ENCODE measurements around the gene COL24A1. TPM values are rescaled to one million over a fixed set of nuclear protein-coding genes. Genes with fewer than 3 reads are reported as not detected.

COL24A1 gene
- polyA plus RNA-seq, 1 donor = 1.6 TPM

- H3K4me1 ChIP-seq (ENCODE audit: control insufficient read depth, insufficient read depth, low read length) = peaks cover 9% of the 10 kb centered on the region
These were observed 2.7 kb downstream of the COL24A1 start for GRCh38 chr1:86153836-86154235.

GRCh38 chr1:86152887-86153286 lies 3.7 kb downstream of the COL24A1 start:
- no peak for DNase-seq
- peaks cover 9% of the 10 kb centered on the region for H3K4me1 ChIP-seq (ENCODE audit: control insufficient read depth, insufficient read depth, low read length)
- H3K4me3 ChIP-seq (ENCODE audit: low read length) = no peak overlapping the region
- H3K9me3 ChIP-seq (ENCODE audit: control insufficient read depth, low read depth, low read length) = peaks cover 6% of the 10 kb centered on the region
- H3K27me3 ChIP-seq (ENCODE audit: control insufficient read depth, insufficient read depth, low read length) = peaks cover 40% of the 10 kb centered on the region
- H3K27ac ChIP-seq (ENCODE audit: low read length) = no peak overlapping the region
- no peaks in the 10 kb centered on the region for H3K36me3 ChIP-seq (ENCODE audit: control insufficient read depth, insufficient read depth, low read length)
- WGBS (ENCODE audit: insufficient coverage, low lambda C conversion rate) = no CpG with 5 or more reads among the region's 1 CpG

More at GRCh38 chr1:86153836-86154235, 2.7 kb downstream of the COL24A1 start:
- H3K4me3 ChIP-seq (ENCODE audit: low read length) = no peak overlapping the region
- H3K36me3 ChIP-seq (ENCODE audit: control insufficient read depth, insufficient read depth, low read length) = no peaks in the 10 kb centered on the region
- peaks cover 6% of the 10 kb centered on the region for H3K9me3 ChIP-seq (ENCODE audit: control insufficient read depth, low read depth, low read length)
- peaks cover 45% of the 10 kb centered on the region for H3K27me3 ChIP-seq (ENCODE audit: control insufficient read depth, insufficient read depth, low read length)
- no peak overlapping the region for H3K27ac ChIP-seq (ENCODE audit: low read length)
- no CpG with 5 or more reads among the region's 6 CpGs for WGBS (ENCODE audit: insufficient coverage, low lambda C conversion rate)
- DNase-seq = no peak

- H3K27me3 ChIP-seq (ENCODE audit: control insufficient read depth, insufficient read depth, low read length) = peaks cover 30% of the 10 kb centered on the region
- H3K27ac ChIP-seq (ENCODE audit: low read length) = no peak overlapping the region
- WGBS (ENCODE audit: insufficient coverage, low lambda C conversion rate) = 80% methylated on average over 1 of the region's 2 CpGs
- no peak overlapping the region for H3K4me3 ChIP-seq (ENCODE audit: low read length)
- peaks cover 7% of the 10 kb centered on the region for H3K4me1 ChIP-seq (ENCODE audit: control insufficient read depth, insufficient read depth, low read length)
- peaks cover 6% of the 10 kb centered on the region for H3K9me3 ChIP-seq (ENCODE audit: control insufficient read depth, low read depth, low read length)
- H3K36me3 ChIP-seq (ENCODE audit: control insufficient read depth, insufficient read depth, low read length) = no peaks in the 10 kb centered on the region
- no peak for DNase-seq
These were observed 5.1 kb downstream of the COL24A1 start for GRCh38 chr1:86151427-86151826.

- no peak overlapping the region for H3K27ac ChIP-seq (ENCODE audit: low read length)
- no peaks in the 10 kb centered on the region for H3K4me1 ChIP-seq (ENCODE audit: control insufficient read depth, insufficient read depth, low read length)
These were observed 6.0 kb downstream of the COL24A1 start for GRCh38 chr1:86150553-86151055.

GRCh38 chr1:86149591-86149990 lies 7.0 kb downstream of the COL24A1 start:
- Histone ChIP-seq H3K27me3 (ENCODE audit: control insufficient read depth, insufficient read depth, low read length) (peaks cover 12% of the 10 kb centered on the region), H3K4me1 (ENCODE audit: control insufficient read depth, insufficient read depth, low read length) (no peaks in the 10 kb centered on the region), H3K4me3 (ENCODE audit: low read length) (no peak overlapping the region), H3K9me3 (ENCODE audit: control insufficient read depth, low read depth, low read length) (no peaks in the 10 kb centered on the region), H3K36me3 (ENCODE audit: control insufficient read depth, insufficient read depth, low read length) (no peaks in the 10 kb centered on the region), H3K27ac (ENCODE audit: low read length) (no peak overlapping the region)
- no peak for DNase-seq
- no CpG with 5 or more reads among the region's 1 CpG for WGBS (ENCODE audit: insufficient coverage, low lambda C conversion rate)

More at GRCh38 chr1:86150553-86151055, 6.0 kb downstream of the COL24A1 start:
- peaks cover 22% of the 10 kb centered on the region for H3K27me3 ChIP-seq (ENCODE audit: control insufficient read depth, insufficient read depth, low read length)
- peaks cover 3% of the 10 kb centered on the region for H3K9me3 ChIP-seq (ENCODE audit: control insufficient read depth, low read depth, low read length)
- DNase-seq = no peak
- H3K4me3 ChIP-seq (ENCODE audit: low read length) = no peak overlapping the region
- H3K36me3 ChIP-seq (ENCODE audit: control insufficient read depth, insufficient read depth, low read length) = no peaks in the 10 kb centered on the region

- peaks cover under 1% of the 10 kb centered on the region for H3K27me3 ChIP-seq (ENCODE audit: control insufficient read depth, insufficient read depth, low read length)
- H3K4me3 ChIP-seq (ENCODE audit: low read length) = no peak overlapping the region
- no peak for DNase-seq
- H3K9me3 ChIP-seq (ENCODE audit: control insufficient read depth, low read depth, low read length) = no peaks in the 10 kb centered on the region
- no peak overlapping the region for H3K27ac ChIP-seq (ENCODE audit: low read length)
- no peaks in the 10 kb centered on the region for H3K4me1 ChIP-seq (ENCODE audit: control insufficient read depth, insufficient read depth, low read length)
- H3K36me3 ChIP-seq (ENCODE audit: control insufficient read depth, insufficient read depth, low read length) = no peaks in the 10 kb centered on the region
- WGBS (ENCODE audit: insufficient coverage, low lambda C conversion rate) = no CpG with 5 or more reads among the region's 2 CpGs
These were observed 8.8 kb downstream of the COL24A1 start for GRCh38 chr1:86147755-86148154.

GRCh38 chr1:86146566-86146965 lies 10.0 kb downstream of the COL24A1 start:
- 83% methylated on average over 1 of the region's 2 CpGs for WGBS (ENCODE audit: insufficient coverage, low lambda C conversion rate)
- Histone ChIP-seq H3K4me3 (ENCODE audit: low read length) (no peak overlapping the region), H3K27ac (ENCODE audit: low read length) (no peak overlapping the region), H3K27me3 (ENCODE audit: control insufficient read depth, insufficient read depth, low read length) (no peaks in the 10 kb centered on the region), H3K36me3 (ENCODE audit: control insufficient read depth, insufficient read depth, low read length) (no peaks in the 10 kb centered on the region), H3K9me3 (ENCODE audit: control insufficient read depth, low read depth, low read length) (no peaks in the 10 kb centered on the region), H3K4me1 (ENCODE audit: control insufficient read depth, insufficient read depth, low read length) (no peaks in the 10 kb centered on the region)
- DNase-seq = no peak

GRCh38 chr1:86140281-86140880 lies 16.2 kb downstream of the COL24A1 start:
- WGBS (ENCODE audit: insufficient coverage, low lambda C conversion rate) = 55% methylated on average over 2 of the region's 3 CpGs
- no peaks in the 10 kb centered on the region for H3K27me3 ChIP-seq (ENCODE audit: control insufficient read depth, insufficient read depth, low read length)
- no peak for DNase-seq
- H3K4me1 ChIP-seq (ENCODE audit: control insufficient read depth, insufficient read depth, low read length) = no peaks in the 10 kb centered on the region
- H3K27ac ChIP-seq (ENCODE audit: low read length) = no peak overlapping the region
- H3K4me3 ChIP-seq (ENCODE audit: low read length) = no peak overlapping the region
- no peaks in the 10 kb centered on the region for H3K9me3 ChIP-seq (ENCODE audit: control insufficient read depth, low read depth, low read length)
- H3K36me3 ChIP-seq (ENCODE audit: control insufficient read depth, insufficient read depth, low read length) = no peaks in the 10 kb centered on the region

GRCh38 chr1:86138746-86139145 lies 17.8 kb downstream of the COL24A1 start:
- no peaks in the 10 kb centered on the region for H3K4me1 ChIP-seq (ENCODE audit: control insufficient read depth, insufficient read depth, low read length)
- DNase-seq = no peak
- H3K36me3 ChIP-seq (ENCODE audit: control insufficient read depth, insufficient read depth, low read length) = no peaks in the 10 kb centered on the region
- no peaks in the 10 kb centered on the region for H3K27me3 ChIP-seq (ENCODE audit: control insufficient read depth, insufficient read depth, low read length)
- H3K27ac ChIP-seq (ENCODE audit: low read length) = no peak overlapping the region
- no peaks in the 10 kb centered on the region for H3K9me3 ChIP-seq (ENCODE audit: control insufficient read depth, low read depth, low read length)
- 44% methylated on average over 3 of the region's 3 CpGs for WGBS (ENCODE audit: insufficient coverage, low lambda C conversion rate)
- no peak overlapping the region for H3K4me3 ChIP-seq (ENCODE audit: low read length)

GRCh38 chr1:86137436-86137835 lies 19.1 kb downstream of the COL24A1 start:
- H3K27ac ChIP-seq (ENCODE audit: low read length) = no peak overlapping the region
- no peaks in the 10 kb centered on the region for H3K9me3 ChIP-seq (ENCODE audit: control insufficient read depth, low read depth, low read length)
- H3K4me3 ChIP-seq (ENCODE audit: low read length) = no peak overlapping the region
- H3K4me1 ChIP-seq (ENCODE audit: control insufficient read depth, insufficient read depth, low read length) = no peaks in the 10 kb centered on the region
- H3K27me3 ChIP-seq (ENCODE audit: control insufficient read depth, insufficient read depth, low read length) = no peaks in the 10 kb centered on the region
- H3K36me3 ChIP-seq (ENCODE audit: control insufficient read depth, insufficient read depth, low read length) = no peaks in the 10 kb centered on the region
- 60% methylated on average over 1 of the region's 1 CpG for WGBS (ENCODE audit: insufficient coverage, low lambda C conversion rate)
- no peak for DNase-seq

- H3K4me3 ChIP-seq (ENCODE audit: low read length) = no peak overlapping the region
- WGBS (ENCODE audit: insufficient coverage, low lambda C conversion rate) = no CpG with 5 or more reads among the region's 3 CpGs
- no peaks in the 10 kb centered on the region for H3K4me1 ChIP-seq (ENCODE audit: control insufficient read depth, insufficient read depth, low read length)
- H3K27me3 ChIP-seq (ENCODE audit: control insufficient read depth, insufficient read depth, low read length) = no peaks in the 10 kb centered on the region
- H3K27ac ChIP-seq (ENCODE audit: low read length) = no peak overlapping the region
- no peaks in the 10 kb centered on the region for H3K36me3 ChIP-seq (ENCODE audit: control insufficient read depth, insufficient read depth, low read length)
- DNase-seq = no peak
- H3K9me3 ChIP-seq (ENCODE audit: control insufficient read depth, low read depth, low read length) = no peaks in the 10 kb centered on the region
These were observed 37.3 kb downstream of the COL24A1 start for GRCh38 chr1:86119214-86119764.
